Liver (tissue), 9 donors: ENCODE data around the gene ZNF816. TPM values are rescaled to one million over a fixed set of nuclear protein-coding genes. Genes with fewer than 3 reads are reported as not detected.

ENCODE experiments used
- DNase-seq: peaks from one replicate; pipeline ENCODE4 v3.0.0-alpha.2; 2017; ENCODE audit warnings: low spot score
- H3K27ac ChIP-seq, 2 donors: one replicate each; pipeline ENCODE4 v1.7.0; 2013; ENCODE audit warnings: inconsistent platforms in 2 of 2, low read length in 2 of 2, control low read depth in 1 of 2, low read depth in 1 of 2, mild to moderate bottlenecking in 1 of 2
- H3K27me3 ChIP-seq, 4 donors: one replicate each; pipeline versions ENCODE4 v1.6.1 to v1.7.0; 2013; ENCODE audit warnings: low read length in 3 of 4, inconsistent platforms in 1 of 4, mild to moderate bottlenecking in 1 of 4, moderate library complexity in 1 of 4; ENCODE audit not compliant: control insufficient read depth in 4 of 4, insufficient read depth in 4 of 4
- H3K36me3 ChIP-seq, 4 donors: one replicate each; pipeline versions ENCODE4 v1.6.1 to v1.7.0; 2013; ENCODE audit warnings: low read length in 3 of 4, mild to moderate bottlenecking in 3 of 4, low read depth in 1 of 4, moderate library complexity in 1 of 4; ENCODE audit not compliant: control insufficient read depth in 4 of 4, insufficient read depth in 3 of 4
- H3K4me1 ChIP-seq, 4 donors: one replicate each; pipeline versions ENCODE4 v1.6.1 to v1.7.0; 2013; ENCODE audit warnings: low read length in 3 of 4, mild to moderate bottlenecking in 3 of 4, moderate library complexity in 1 of 4; ENCODE audit not compliant: control insufficient read depth in 4 of 4, insufficient read depth in 4 of 4
- H3K4me3 ChIP-seq, 3 donors: one replicate each; pipeline versions ENCODE4 v1.6.1 to v1.7.0; 2013; ENCODE audit warnings: low read length in 3 of 3, control low read depth in 1 of 3, low read depth in 1 of 3, mild to moderate bottlenecking in 1 of 3
- H3K9ac ChIP-seq, 2 donors: one replicate each; pipeline ENCODE4 v1.7.0; 2013; ENCODE audit warnings: low read length in 2 of 2, mild to moderate bottlenecking in 2 of 2, moderate library complexity in 2 of 2, control low read depth in 1 of 2, low read depth in 1 of 2
- H3K9me3 ChIP-seq, 4 donors: one replicate each; pipeline versions ENCODE4 v1.6.1 to v1.7.0; 2013; ENCODE audit warnings: low read length in 3 of 4; ENCODE audit not compliant: control insufficient read depth in 4 of 4
- FOXA1 ChIP-seq: IDR thresholded peaks from 2 replicates; pipeline ENCODE4 v1.6.1; 2016; ENCODE audit warnings: antibody characterized with exemption
- FOXA2 ChIP-seq: IDR thresholded peaks from 2 replicates; pipeline ENCODE4 v1.6.1; 2016; ENCODE audit warnings: antibody characterized with exemption
- GABPA ChIP-seq, 2 donors: IDR thresholded peaks in 1 of 2; conservative IDR thresholded peaks in 1 of 2; 2 replicates each; pipeline ENCODE4 v1.6.1; 2016; ENCODE audit warnings: antibody characterized with exemption in 2 of 2, mild to moderate bottlenecking in 1 of 2, moderate library complexity in 1 of 2
- HNF4A ChIP-seq, 2 donors: conservative IDR thresholded peaks; 2 replicates each; pipeline ENCODE4 v1.6.1; 2016; ENCODE audit warnings: antibody characterized with exemption in 2 of 2, mild to moderate bottlenecking in 2 of 2
- HNF4G ChIP-seq: IDR thresholded peaks from 2 replicates; pipeline ENCODE4 v1.6.1; 2016; ENCODE audit warnings: antibody characterized with exemption
- NR2F2 ChIP-seq: IDR thresholded peaks from 2 replicates; pipeline ENCODE4 v1.6.1; 2016; ENCODE audit warnings: antibody characterized with exemption
- RAD21 ChIP-seq, 2 donors: IDR thresholded peaks; 2 replicates each; pipeline ENCODE4 v1.6.1; 2016; ENCODE audit warnings: antibody characterized with exemption in 2 of 2, mild to moderate bottlenecking in 2 of 2
- RXRA ChIP-seq, 2 donors: IDR thresholded peaks; 2 replicates each; pipeline ENCODE4 v1.6.1; 2017 to 2018; ENCODE audit warnings: antibody characterized with exemption in 2 of 2, mild to moderate bottlenecking in 1 of 2
- SP1 ChIP-seq: IDR thresholded peaks from 2 replicates; pipeline ENCODE4 v1.6.1; 2018; ENCODE audit warnings: antibody characterized with exemption, mild to moderate bottlenecking
- TAF1 ChIP-seq: conservative IDR thresholded peaks from 2 replicates; pipeline ENCODE4 v1.6.1; 2016; ENCODE audit warnings: antibody characterized with exemption, mild to moderate bottlenecking
- YY1 ChIP-seq: IDR thresholded peaks from 2 replicates; pipeline ENCODE4 v1.6.1; 2016; ENCODE audit warnings: antibody characterized with exemption, mild to moderate bottlenecking
- WGBS: extraction: QIAGEN DNeasy Blood & Tissue Kit; methylation state at CpG from one replicate; pipeline ENCODE4 v1.1.7; 2013; 5-methylcytosine and 5-hydroxymethylcytosine counted together
- polyA plus RNA-seq, 2 donors: library from polyadenylated mRNA; stranded (reverse) in 1 of 2; unstranded in 1 of 2; fragments of 200-250 nt in 1 of 2; fragments of >200 nt in 1 of 2; fragmentation: Nextera tagmentation in 1 of 2; extraction: Ambion mirVana in 1 of 2; gene quantifications; one replicate each; pipeline versions ENCODE4 v1.2.1 to v1.2.3, GENCODE V29; 2013 to 2015
- total RNA-seq, 2 donors: library from RNA; depleted of rRNA; stranded (reverse); fragments of >200 nt; gene quantifications; one replicate each; pipeline ENCODE4 v1.2.3, GENCODE V29; 2014
- TF ChIP-seq, protein P1 (sequence below): fragments of 150-350 bp; IDR thresholded peaks from 2 replicates; pipeline ENCODE4 v1.5.1; 2017; ENCODE audit warnings: improper control_type of control experiment, low read depth, low read length; ENCODE audit not compliant: missing input control
- TF ChIP-seq, protein P2 (sequence below): IDR thresholded peaks from 2 replicates; pipeline ENCODE4 v1.6.1; 2016; ENCODE audit warnings: antibody characterized with exemption
- TF ChIP-seq, protein P3 (sequence below): IDR thresholded peaks from 2 replicates; pipeline ENCODE4 v1.6.1; 2016; ENCODE audit warnings: antibody characterized with exemption
- TF ChIP-seq, protein P4 (sequence below): IDR thresholded peaks from 2 replicates; pipeline ENCODE4 v1.6.1; 2016; ENCODE audit warnings: antibody characterized with exemption, mild to moderate bottlenecking
- TF ChIP-seq, protein P5 (sequence below): IDR thresholded peaks from 2 replicates; pipeline ENCODE4 v1.6.1; 2016; ENCODE audit warnings: antibody characterized with exemption
- donor health status: healthy.
- donor health status: healthy.
- donor health status: healthy.
- donor health status: healthy.
- donor health status: healthy.

ZNF816 gene
- total and polyA plus RNA-seq, 4 donors: 0.93 to 6.5 (median 1.7) TPM

DNA sequence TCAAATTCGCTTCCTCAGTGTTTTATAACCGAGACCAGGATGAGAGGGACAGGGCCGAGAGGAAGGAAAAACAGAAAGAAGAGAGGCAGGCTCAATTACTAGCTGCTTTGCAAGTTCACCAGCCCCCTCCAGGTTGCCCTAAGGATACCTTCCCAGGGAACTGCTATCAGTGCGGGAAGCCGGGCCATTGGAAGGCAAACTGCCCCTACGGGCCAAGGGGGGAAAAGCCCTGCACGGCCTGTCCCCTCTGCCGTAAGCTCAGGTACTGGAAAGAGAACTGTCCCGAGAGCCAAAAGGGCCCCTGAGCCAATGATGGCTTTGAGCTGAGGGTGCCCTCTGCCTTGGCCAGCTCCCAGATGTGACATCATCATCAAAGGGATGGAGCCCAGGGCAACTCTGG lies 47.8 kb upstream of the ZNF816 start:
- H3K36me3 ChIP-seq: no peaks in the 10 kb centered on the region
- H3K27me3 ChIP-seq: no peaks in the 10 kb centered on the region
- no peak overlapping the region for H3K4me3 ChIP-seq
- WGBS: 38% methylated on average over 9 of the region's 9 CpGs
- H3K27ac ChIP-seq: no peak overlapping the region
- H3K4me1 ChIP-seq: no peaks in the 10 kb centered on the region
- H3K9me3 ChIP-seq: peaks cover 8 to 19% (median 11%) of the 10 kb centered on the region in 4 donors
- TF ChIP-seq GABPA (IDR thresholded peaks at IDR 0.05 in 1 of 2, conservative IDR thresholded peaks at IDR 0.05 in 1 of 2) (no peak), HNF4G (no peak), TAF1 (no peak), FOXA1 (no peak), FOXA2 (no peak), SP1 (no peak), RAD21 (IDR thresholded peaks at IDR 0.05) (no peak), HNF4A (conservative IDR thresholded peaks at IDR 0.05) (no peak), YY1 (no peak), RXRA (IDR thresholded peaks at IDR 0.05) (no peak), NR2F2 (no peak)
- TF ChIP-seq, protein P1, sequence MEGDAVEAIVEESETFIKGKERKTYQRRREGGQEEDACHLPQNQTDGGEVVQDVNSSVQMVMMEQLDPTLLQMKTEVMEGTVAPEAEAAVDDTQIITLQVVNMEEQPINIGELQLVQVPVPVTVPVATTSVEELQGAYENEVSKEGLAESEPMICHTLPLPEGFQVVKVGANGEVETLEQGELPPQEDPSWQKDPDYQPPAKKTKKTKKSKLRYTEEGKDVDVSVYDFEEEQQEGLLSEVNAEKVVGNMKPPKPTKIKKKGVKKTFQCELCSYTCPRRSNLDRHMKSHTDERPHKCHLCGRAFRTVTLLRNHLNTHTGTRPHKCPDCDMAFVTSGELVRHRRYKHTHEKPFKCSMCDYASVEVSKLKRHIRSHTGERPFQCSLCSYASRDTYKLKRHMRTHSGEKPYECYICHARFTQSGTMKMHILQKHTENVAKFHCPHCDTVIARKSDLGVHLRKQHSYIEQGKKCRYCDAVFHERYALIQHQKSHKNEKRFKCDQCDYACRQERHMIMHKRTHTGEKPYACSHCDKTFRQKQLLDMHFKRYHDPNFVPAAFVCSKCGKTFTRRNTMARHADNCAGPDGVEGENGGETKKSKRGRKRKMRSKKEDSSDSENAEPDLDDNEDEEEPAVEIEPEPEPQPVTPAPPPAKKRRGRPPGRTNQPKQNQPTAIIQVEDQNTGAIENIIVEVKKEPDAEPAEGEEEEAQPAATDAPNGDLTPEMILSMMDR: no peak
- TF ChIP-seq, protein P2, sequence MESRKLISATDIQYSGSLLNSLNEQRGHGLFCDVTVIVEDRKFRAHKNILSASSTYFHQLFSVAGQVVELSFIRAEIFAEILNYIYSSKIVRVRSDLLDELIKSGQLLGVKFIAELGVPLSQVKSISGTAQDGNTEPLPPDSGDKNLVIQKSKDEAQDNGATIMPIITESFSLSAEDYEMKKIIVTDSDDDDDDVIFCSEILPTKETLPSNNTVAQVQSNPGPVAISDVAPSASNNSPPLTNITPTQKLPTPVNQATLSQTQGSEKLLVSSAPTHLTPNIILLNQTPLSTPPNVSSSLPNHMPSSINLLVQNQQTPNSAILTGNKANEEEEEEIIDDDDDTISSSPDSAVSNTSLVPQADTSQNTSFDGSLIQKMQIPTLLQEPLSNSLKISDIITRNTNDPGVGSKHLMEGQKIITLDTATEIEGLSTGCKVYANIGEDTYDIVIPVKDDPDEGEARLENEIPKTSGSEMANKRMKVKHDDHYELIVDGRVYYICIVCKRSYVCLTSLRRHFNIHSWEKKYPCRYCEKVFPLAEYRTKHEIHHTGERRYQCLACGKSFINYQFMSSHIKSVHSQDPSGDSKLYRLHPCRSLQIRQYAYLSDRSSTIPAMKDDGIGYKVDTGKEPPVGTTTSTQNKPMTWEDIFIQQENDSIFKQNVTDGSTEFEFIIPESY: no peak
- TF ChIP-seq, protein P3, sequence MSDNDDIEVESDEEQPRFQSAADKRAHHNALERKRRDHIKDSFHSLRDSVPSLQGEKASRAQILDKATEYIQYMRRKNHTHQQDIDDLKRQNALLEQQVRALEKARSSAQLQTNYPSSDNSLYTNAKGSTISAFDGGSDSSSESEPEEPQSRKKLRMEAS: no peak
- TF ChIP-seq, protein P4, sequence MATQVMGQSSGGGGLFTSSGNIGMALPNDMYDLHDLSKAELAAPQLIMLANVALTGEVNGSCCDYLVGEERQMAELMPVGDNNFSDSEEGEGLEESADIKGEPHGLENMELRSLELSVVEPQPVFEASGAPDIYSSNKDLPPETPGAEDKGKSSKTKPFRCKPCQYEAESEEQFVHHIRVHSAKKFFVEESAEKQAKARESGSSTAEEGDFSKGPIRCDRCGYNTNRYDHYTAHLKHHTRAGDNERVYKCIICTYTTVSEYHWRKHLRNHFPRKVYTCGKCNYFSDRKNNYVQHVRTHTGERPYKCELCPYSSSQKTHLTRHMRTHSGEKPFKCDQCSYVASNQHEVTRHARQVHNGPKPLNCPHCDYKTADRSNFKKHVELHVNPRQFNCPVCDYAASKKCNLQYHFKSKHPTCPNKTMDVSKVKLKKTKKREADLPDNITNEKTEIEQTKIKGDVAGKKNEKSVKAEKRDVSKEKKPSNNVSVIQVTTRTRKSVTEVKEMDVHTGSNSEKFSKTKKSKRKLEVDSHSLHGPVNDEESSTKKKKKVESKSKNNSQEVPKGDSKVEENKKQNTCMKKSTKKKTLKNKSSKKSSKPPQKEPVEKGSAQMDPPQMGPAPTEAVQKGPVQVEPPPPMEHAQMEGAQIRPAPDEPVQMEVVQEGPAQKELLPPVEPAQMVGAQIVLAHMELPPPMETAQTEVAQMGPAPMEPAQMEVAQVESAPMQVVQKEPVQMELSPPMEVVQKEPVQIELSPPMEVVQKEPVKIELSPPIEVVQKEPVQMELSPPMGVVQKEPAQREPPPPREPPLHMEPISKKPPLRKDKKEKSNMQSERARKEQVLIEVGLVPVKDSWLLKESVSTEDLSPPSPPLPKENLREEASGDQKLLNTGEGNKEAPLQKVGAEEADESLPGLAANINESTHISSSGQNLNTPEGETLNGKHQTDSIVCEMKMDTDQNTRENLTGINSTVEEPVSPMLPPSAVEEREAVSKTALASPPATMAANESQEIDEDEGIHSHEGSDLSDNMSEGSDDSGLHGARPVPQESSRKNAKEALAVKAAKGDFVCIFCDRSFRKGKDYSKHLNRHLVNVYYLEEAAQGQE: no peak
- TF ChIP-seq, protein P5, sequence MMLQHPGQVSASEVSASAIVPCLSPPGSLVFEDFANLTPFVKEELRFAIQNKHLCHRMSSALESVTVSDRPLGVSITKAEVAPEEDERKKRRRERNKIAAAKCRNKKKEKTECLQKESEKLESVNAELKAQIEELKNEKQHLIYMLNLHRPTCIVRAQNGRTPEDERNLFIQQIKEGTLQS: no peak
- no peak overlapping the region for H3K9ac ChIP-seq
- no peak for DNase-seq
